Measurements from ENCODE around the gene INSL3. TPM values are rescaled to one million over a fixed set of nuclear protein-coding genes. Genes with fewer than 3 reads are reported as not detected.
A peak's percentile ranks its signal among the peaks of the same experiment; 100 is the strongest.
"Not testable (repeated sequence)": the region's sequence is repeated elsewhere in the genome, so short reads cannot be mapped to it uniquely, and the experiment has no call there.

The INSL3 gene
- total RNA-seq, 6 experiments from 2014 or later = not detected

DNA sequence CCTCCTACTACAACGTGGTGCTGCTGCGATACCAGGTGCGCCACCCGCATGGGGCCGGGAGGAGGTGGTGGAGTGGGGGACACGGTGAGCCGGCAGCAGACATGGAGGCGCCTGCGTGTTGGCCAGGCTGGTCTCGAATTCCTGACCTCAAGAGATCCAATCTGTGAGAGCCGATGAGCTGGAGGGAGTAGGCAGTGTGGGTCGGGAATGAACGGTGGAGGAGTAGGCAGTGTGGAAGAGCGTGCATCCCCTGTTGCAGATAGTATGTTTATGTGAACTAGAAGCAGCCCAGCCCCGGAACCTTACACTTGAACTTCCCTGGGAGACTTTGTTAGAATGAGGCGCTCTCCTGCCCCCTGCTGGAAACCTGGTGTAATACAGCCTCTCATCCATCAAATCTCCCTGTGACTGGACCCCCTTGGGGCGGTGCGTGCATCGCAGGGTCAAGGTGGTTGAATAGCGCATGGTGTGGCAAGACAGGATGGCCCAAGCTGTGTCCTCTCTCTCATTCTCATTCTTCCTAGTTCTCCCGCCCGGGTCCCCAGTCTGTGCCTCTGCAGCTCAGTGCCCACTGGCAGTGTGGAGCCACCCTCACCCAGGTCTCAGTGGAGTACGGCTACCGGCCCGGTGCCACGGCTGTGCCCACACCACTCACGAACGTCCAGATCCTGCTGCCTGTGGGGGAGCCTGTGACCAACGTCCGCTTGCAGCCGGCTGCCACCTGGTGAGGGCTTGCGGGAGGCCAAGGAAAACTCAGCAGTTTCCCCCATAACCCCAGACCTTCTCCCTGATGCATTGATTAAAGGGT lies 36.9 kb downstream of the INSL3 start:
- 43% methylated on average over 19 of the region's 32 CpGs for WGBS (ENCODE audit: insufficient coverage, low coverage, low lambda C conversion rate, missing lambda C conversion rate)
- ATAC-seq (peak; percentile 49 to 82 (median 73)), DNase-seq (peak in 2 of 3 donors; percentile 57 to 58)
- intact Hi-C loops (cut with DNase I) = loop anchor here in 1 of 2 donors (10.0 kb wide), 2 partner anchors 70 to 80 kb away; partner anchors contain the start of gene RPL18A
- no peak for TF ChIP-seq POLR2A (IDR thresholded peaks at IDR 0.05)
- TF ChIP-seq, protein P1, sequence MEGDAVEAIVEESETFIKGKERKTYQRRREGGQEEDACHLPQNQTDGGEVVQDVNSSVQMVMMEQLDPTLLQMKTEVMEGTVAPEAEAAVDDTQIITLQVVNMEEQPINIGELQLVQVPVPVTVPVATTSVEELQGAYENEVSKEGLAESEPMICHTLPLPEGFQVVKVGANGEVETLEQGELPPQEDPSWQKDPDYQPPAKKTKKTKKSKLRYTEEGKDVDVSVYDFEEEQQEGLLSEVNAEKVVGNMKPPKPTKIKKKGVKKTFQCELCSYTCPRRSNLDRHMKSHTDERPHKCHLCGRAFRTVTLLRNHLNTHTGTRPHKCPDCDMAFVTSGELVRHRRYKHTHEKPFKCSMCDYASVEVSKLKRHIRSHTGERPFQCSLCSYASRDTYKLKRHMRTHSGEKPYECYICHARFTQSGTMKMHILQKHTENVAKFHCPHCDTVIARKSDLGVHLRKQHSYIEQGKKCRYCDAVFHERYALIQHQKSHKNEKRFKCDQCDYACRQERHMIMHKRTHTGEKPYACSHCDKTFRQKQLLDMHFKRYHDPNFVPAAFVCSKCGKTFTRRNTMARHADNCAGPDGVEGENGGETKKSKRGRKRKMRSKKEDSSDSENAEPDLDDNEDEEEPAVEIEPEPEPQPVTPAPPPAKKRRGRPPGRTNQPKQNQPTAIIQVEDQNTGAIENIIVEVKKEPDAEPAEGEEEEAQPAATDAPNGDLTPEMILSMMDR (IDR thresholded peaks at IDR 0.05) = peak; percentile 60 to 87 (median 69)
- Histone ChIP-seq H3K27ac (no peak overlapping the region), H3K9me3 (no peaks in the 10 kb centered on the region), H3K36me3 (no peaks in the 10 kb centered on the region), H3K4me1 (no peaks in the 10 kb centered on the region), H3K27me3 (no peaks in the 10 kb centered on the region), H3K4me3 (no peak overlapping the region)

DNA sequence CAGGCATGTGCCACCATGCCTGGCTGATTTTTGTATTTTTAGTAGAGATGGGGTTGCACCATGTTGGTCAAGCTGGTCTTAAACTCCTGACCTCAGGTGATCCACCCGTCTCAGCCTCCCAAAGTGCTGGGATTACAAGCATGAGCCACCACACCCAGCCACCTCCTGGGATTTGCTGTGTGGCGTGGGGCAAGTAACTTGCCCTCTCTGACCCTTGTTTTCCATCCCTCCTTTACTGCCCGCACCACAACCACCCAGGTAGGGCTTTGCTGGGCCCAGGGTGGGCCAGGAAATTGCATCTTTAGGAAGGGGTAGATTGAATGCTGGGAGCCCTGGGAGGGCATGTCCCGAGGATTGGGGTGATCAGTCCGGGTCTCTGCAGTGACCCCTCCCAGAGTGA lies 37.6 kb downstream of the INSL3 start:
- not testable (repeated sequence) for H3K27me3 ChIP-seq, H3K36me3 ChIP-seq, H3K27ac ChIP-seq, H3K4me3 ChIP-seq, H3K4me1 ChIP-seq, ATAC-seq, DNase-seq, H3K9me3 ChIP-seq
- WGBS (ENCODE audit: insufficient coverage, low coverage, low lambda C conversion rate, missing lambda C conversion rate) = 0% methylated on average over 1 of the region's 5 CpGs
- intact Hi-C loops (cut with DNase I) = loop anchor here in 1 of 2 donors (10.0 kb wide), 2 partner anchors 71 to 79 kb away; partner anchors contain the start of gene RPL18A

DNA sequence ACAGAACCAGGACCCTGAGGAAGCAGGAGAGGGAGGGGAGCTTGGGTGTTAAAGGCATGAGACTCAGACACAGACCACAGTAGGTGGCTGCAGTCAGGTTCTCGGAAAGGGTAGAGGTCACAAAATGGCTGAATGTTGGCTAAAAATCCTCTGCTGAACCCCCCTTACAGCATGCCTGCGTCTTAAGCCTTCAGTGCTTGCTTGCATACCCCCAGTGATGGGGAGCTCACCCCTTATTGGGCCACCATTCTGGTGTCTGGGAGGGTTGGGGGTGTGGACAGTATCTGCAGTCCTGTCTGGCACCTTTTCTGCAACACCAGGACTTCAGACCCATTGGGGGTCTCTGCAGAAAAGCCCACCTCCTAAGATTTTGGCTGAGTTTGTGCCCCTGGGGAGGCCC lies 40.5 kb downstream of the INSL3 start:
- no CpG with 5 or more reads among the region's 2 CpGs for WGBS (ENCODE audit: insufficient coverage, low coverage, low lambda C conversion rate, missing lambda C conversion rate)
- no peak overlapping the region for H3K4me3 ChIP-seq
- H3K36me3 ChIP-seq = no peaks in the 10 kb centered on the region
- TF ChIP-seq, protein P1 (IDR thresholded peaks at IDR 0.05) = no peak
- TF ChIP-seq POLR2A (IDR thresholded peaks at IDR 0.05) = no peak
- no peaks in the 10 kb centered on the region for H3K4me1 ChIP-seq
- no peak for ATAC-seq
- H3K9me3 ChIP-seq = no peaks in the 10 kb centered on the region
- H3K27ac ChIP-seq = no peak overlapping the region
- no peaks in the 10 kb centered on the region for H3K27me3 ChIP-seq
- DNase-seq = no peak
- intact Hi-C loops (cut with DNase I) = loop anchor here in 1 of 2 donors (10.0 kb wide), 2 partner anchors 74 to 76 kb away; partner anchors contain the start of gene RPL18A

DNA sequence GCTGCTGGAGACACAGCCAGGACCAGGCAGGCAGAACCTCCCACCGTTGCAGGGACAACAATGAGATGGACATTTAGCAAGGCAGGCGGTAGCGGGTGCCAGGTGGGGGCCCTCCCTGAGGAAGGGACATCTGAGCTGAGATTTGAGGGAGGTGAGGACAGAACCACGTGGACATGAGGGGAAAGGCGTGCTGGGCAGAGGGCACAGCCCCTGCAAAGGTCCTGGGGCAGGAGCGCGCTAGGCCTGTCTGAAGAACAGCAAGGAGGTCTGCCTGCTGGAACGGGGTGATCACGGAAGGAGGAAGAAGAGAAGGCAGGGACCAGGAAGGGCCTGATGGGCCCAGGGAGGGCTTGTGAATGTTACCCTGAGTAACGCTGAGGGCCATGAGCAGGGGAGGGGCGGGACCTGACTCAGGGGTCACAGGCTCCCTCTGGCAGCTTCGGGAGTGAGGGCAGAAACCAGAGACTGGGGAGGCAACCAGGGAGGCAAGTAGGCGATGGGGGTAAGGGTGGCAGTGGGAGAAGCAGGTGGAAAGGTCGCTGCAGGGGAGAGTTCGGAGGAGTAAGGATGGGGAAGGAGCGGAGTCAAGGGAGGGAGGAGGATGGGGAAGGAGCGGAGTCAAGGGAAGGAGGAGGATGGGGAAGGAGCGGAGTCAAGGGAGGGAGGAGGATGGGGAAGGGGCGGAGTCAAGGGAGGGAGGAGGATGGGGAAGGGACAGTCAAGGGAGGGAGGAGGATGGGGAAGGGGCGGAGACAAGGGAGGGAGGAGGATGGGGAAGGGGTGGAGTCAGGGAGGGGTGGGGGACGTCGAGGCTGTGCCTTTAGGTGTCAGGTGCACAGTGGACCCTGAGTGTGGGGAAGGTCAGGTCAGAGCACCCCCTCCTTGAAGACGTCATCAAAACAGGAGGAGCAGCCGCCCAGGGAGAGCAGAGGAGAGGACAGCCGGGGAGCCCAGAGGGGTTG lies 42.1 kb downstream of the INSL3 start:
- intact Hi-C loops (cut with DNase I) = loop anchor here in 1 of 2 donors (10.0 kb wide), 1 partner anchor 64 kb away; the partner anchor contains the start of gene MAP1S
- TF ChIP-seq, protein P1 (IDR thresholded peaks at IDR 0.05) = no peak
- no peak for TF ChIP-seq POLR2A (IDR thresholded peaks at IDR 0.05)
- DNase-seq = peak in 2 of 3 donors; percentile 51 to 59
- peak in 3 of 4 donors; percentile 6 to 25 (median 11) for ATAC-seq
- Histone ChIP-seq H3K36me3 (no peaks in the 10 kb centered on the region), H3K4me1 (no peaks in the 10 kb centered on the region), H3K27me3 (no peaks in the 10 kb centered on the region), H3K4me3 (no peak overlapping the region), H3K9me3 (no peaks in the 10 kb centered on the region), H3K27ac (no peak overlapping the region)
- WGBS (ENCODE audit: insufficient coverage, low coverage, low lambda C conversion rate, missing lambda C conversion rate) = 21% methylated on average over 21 of the region's 25 CpGs
